Measurements from ENCODE around the gene SYT1. TPM values are rescaled to one million over a fixed set of nuclear protein-coding genes. Genes with fewer than 3 reads are reported as not detected.

Gene SYT1
- total RNA-seq, 1 experiment from 2014 or later, result 80.9 TPM

- BruUV-seq (replicated peaks), result no TSS peak
- TF ChIP-seq EZH2 (IDR thresholded peaks at IDR 0.05; ENCODE audit: borderline replicate concordance, low read depth, low read length, poor library complexity, severe bottlenecking), result no peak
- TF ChIP-seq CTCF (conservative IDR thresholded peaks at IDR 0.05; ENCODE audit: low read depth, low read length), result no peak
- H3K4me1 ChIP-seq (ENCODE audit: insufficient read depth, low read length, poor library complexity, severe bottlenecking), result peaks cover 71% of the 10 kb centered on the region
- H3K36me3 ChIP-seq (ENCODE audit: insufficient read depth, low read length, poor library complexity, severe bottlenecking), result peaks cover 19% of the 10 kb centered on the region
- POLR2A ChIA-PET (ENCODE audit: low non-redundant PET), result no interaction called here
- CTCF ChIA-PET, result no interaction called here
- intact Hi-C loops (cut with micrococcal nuclease; ENCODE audit: unreplicated experiment), result no loop called here
- no peaks in the 10 kb centered on the region for H3K9me3 ChIP-seq (ENCODE audit: low read depth, low read length, poor library complexity, severe bottlenecking)
- peak; percentile 64 for DNase-seq (ENCODE audit: low spot score)
- no peak overlapping the region for H3K4me3 ChIP-seq (ENCODE audit: low read depth, low read length, poor library complexity, severe bottlenecking)
- H3K27ac ChIP-seq (ENCODE audit: low read depth, low read length, poor library complexity, severe bottlenecking), result peak overlapping the region; percentile 67
- no peaks in the 10 kb centered on the region for H3K27me3 ChIP-seq (replicated peaks; ENCODE audit: insufficient read depth, low read depth, low read length, poor library complexity)
These were observed 63.9 kb downstream of the SYT1 start for GRCh38 chr12:78928200-78929074.

GRCh38 chr12:78929075-78929418 lies 64.5 kb downstream of the SYT1 start:
- peaks cover 21% of the 10 kb centered on the region for H3K36me3 ChIP-seq (ENCODE audit: insufficient read depth, low read length, poor library complexity, severe bottlenecking)
- no peaks in the 10 kb centered on the region for H3K9me3 ChIP-seq (ENCODE audit: low read depth, low read length, poor library complexity, severe bottlenecking)
- TF ChIP-seq CTCF (conservative IDR thresholded peaks at IDR 0.05; ENCODE audit: low read depth, low read length), result no peak
- TF ChIP-seq EZH2 (IDR thresholded peaks at IDR 0.05; ENCODE audit: borderline replicate concordance, low read depth, low read length, poor library complexity, severe bottlenecking), result no peak
- peaks cover 66% of the 10 kb centered on the region for H3K4me1 ChIP-seq (ENCODE audit: insufficient read depth, low read length, poor library complexity, severe bottlenecking)
- no peak for DNase-seq (ENCODE audit: low spot score)
- CTCF ChIA-PET, result no interaction called here
- no peak overlapping the region for H3K4me3 ChIP-seq (ENCODE audit: low read depth, low read length, poor library complexity, severe bottlenecking)
- intact Hi-C loops (cut with micrococcal nuclease; ENCODE audit: unreplicated experiment), result no loop called here
- peak overlapping the region; percentile 67 for H3K27ac ChIP-seq (ENCODE audit: low read depth, low read length, poor library complexity, severe bottlenecking)
- BruUV-seq (replicated peaks), result no TSS peak
- H3K27me3 ChIP-seq (replicated peaks; ENCODE audit: insufficient read depth, low read depth, low read length, poor library complexity), result no peaks in the 10 kb centered on the region
- POLR2A ChIA-PET (ENCODE audit: low non-redundant PET), result no interaction called here

GRCh38 chr12:78931466-78931990 lies 67.0 kb downstream of the SYT1 start:
- Histone ChIP-seq H3K36me3 (ENCODE audit: insufficient read depth, low read length, poor library complexity, severe bottlenecking) (peaks cover 23% of the 10 kb centered on the region), H3K9me3 (ENCODE audit: low read depth, low read length, poor library complexity, severe bottlenecking) (no peaks in the 10 kb centered on the region), H3K27ac (ENCODE audit: low read depth, low read length, poor library complexity, severe bottlenecking) (peak overlapping the region; percentile 92), H3K4me1 (ENCODE audit: insufficient read depth, low read length, poor library complexity, severe bottlenecking) (peaks cover 70% of the 10 kb centered on the region), H3K4me3 (ENCODE audit: low read depth, low read length, poor library complexity, severe bottlenecking) (peak overlapping the region; percentile 6), H3K27me3 (replicated peaks; ENCODE audit: insufficient read depth, low read depth, low read length, poor library complexity) (no peaks in the 10 kb centered on the region)
- ChIA-PET POLR2A (ENCODE audit: low non-redundant PET) (interaction anchor here (0.7 kb wide), 1 partner anchor 35 kb away, joined by 9 read pairs; no protein-coding TSS in a partner anchor), CTCF (interaction anchor here (1.2 kb wide), 1 partner anchor 243 kb away, joined by 3 read pairs; no protein-coding TSS in a partner anchor)
- TF ChIP-seq CTCF (conservative IDR thresholded peaks at IDR 0.05; ENCODE audit: low read depth, low read length) (no peak), EZH2 (IDR thresholded peaks at IDR 0.05; ENCODE audit: borderline replicate concordance, low read depth, low read length, poor library complexity, severe bottlenecking) (no peak)
- BruUV-seq (replicated peaks), result TSS peak; percentile 63
- peak; percentile 83 for DNase-seq (ENCODE audit: low spot score)
- intact Hi-C loops (cut with micrococcal nuclease; ENCODE audit: unreplicated experiment), result loop anchor here (2.0 to 10.0 kb wide), 2 partner anchors 191 to 253 kb away; no protein-coding TSS in a partner anchor

All from A673 (cell line).